Neural progenitor cell (in vitro differentiated cells): ENCODE results near the gene PFDN6. TPM values are rescaled to one million over a fixed set of nuclear protein-coding genes. Genes with fewer than 3 reads are reported as not detected.
"Not testable (repeated sequence)": the region's sequence is repeated elsewhere in the genome, so short reads cannot be mapped to it uniquely, and the experiment has no call there.

Experiments
- DNase-seq: peaks from one replicate; pipeline ENCODE4 v3.0.0-alpha.2; 2016; ENCODE audit warnings: low spot score
- H2AFZ ChIP-seq: fragments of 200-600 bp; sonication (generic); replicated peaks from 2 replicates; pipeline ENCODE4 v1.6.1; 2016; ENCODE audit warnings: antibody characterized with exemption
- H3F3A ChIP-seq: fragments of 200-600 bp; sonication (generic); 2 replicates; pipeline ENCODE4 v1.6.1; 2016; ENCODE audit warnings: antibody characterized with exemption, low read depth
- H3K27ac ChIP-seq: fragments of 200-600 bp; sonication (generic); 2 replicates; pipeline ENCODE4 v1.5.1; 2016; ENCODE audit warnings: mild to moderate bottlenecking
- H3K27me3 ChIP-seq: fragments of 200-600 bp; sonication (generic); 2 replicates; pipeline ENCODE4 v1.6.1; 2016; ENCODE audit warnings: mild to moderate bottlenecking, moderate library complexity
- H3K36me3 ChIP-seq: fragments of 200-600 bp; sonication (generic); 2 replicates; pipeline ENCODE4 v1.5.1; 2016
- H3K4me1 ChIP-seq: fragments of 200-600 bp; sonication (generic); 2 replicates; pipeline ENCODE4 v1.6.1; 2016; ENCODE audit warnings: mixed run types
- H3K4me2 ChIP-seq: fragments of 200-600 bp; sonication (generic); 2 replicates; pipeline ENCODE4 v1.6.1; 2016
- H3K4me3 ChIP-seq: fragments of 200-600 bp; sonication (generic); 2 replicates; pipeline ENCODE4 v1.5.1; 2016
- H3K79me2 ChIP-seq: fragments of 200-600 bp; sonication (generic); 2 replicates; pipeline ENCODE4 v1.6.1; 2016; ENCODE audit warnings: low read depth
- H3K9ac ChIP-seq: fragments of 200-600 bp; sonication (generic); 2 replicates; pipeline ENCODE4 v1.6.1; 2016
- H3K9me3 ChIP-seq: fragments of 200-600 bp; sonication (generic); 2 replicates; pipeline ENCODE4 v1.5.1; 2016; ENCODE audit warnings: low read depth
- H4K20me1 ChIP-seq: fragments of 200-600 bp; sonication (generic); 2 replicates; pipeline ENCODE4 v1.6.1; 2016; ENCODE audit warnings: low read depth
- H3K27ac Mint-ChIP-seq: 3 replicates; pipeline ENCODE4 v1.8.0; 2021; ENCODE audit warnings: mixed read lengths
- H3K27me3 Mint-ChIP-seq: 2 replicates; pipeline ENCODE4 v1.8.0; 2022; ENCODE audit warnings: low read depth, mild to moderate bottlenecking, inconsistent platforms, moderate library complexity, mixed read lengths; ENCODE audit not compliant: insufficient read depth
- H3K36me3 Mint-ChIP-seq: 3 replicates; pipeline ENCODE4 v1.8.0; 2021; ENCODE audit warnings: mixed read lengths
- H3K4me1 Mint-ChIP-seq: 3 replicates; pipeline ENCODE4 v1.8.0; 2021; ENCODE audit warnings: mixed read lengths
- H3K4me3 Mint-ChIP-seq: 3 replicates; pipeline ENCODE4 v1.8.0; 2021; ENCODE audit warnings: mild to moderate bottlenecking, moderate library complexity, mixed read lengths
- H3K9me3 Mint-ChIP-seq: 3 replicates; pipeline ENCODE4 v1.8.0; 2020; ENCODE audit warnings: mixed read lengths
- CTCF ChIP-seq: fragments of 200-600 bp; sonication (generic); IDR thresholded peaks from 2 replicates; pipeline ENCODE4 v1.5.1; 2017; ENCODE audit warnings: antibody characterized with exemption, mild to moderate bottlenecking
- EZH2 ChIP-seq: fragments of 200-600 bp; sonication (generic); IDR thresholded peaks from 2 replicates; pipeline ENCODE4 v1.6.1; 2017; ENCODE audit warnings: antibody characterized with exemption, mild to moderate bottlenecking, moderate library complexity
- EZH2phosphoT487 ChIP-seq: fragments of 200-600 bp; sonication (generic); IDR thresholded peaks from 2 replicates; pipeline ENCODE4 v1.6.1; 2017; ENCODE audit warnings: antibody characterized with exemption
- total RNA-seq: library from RNA; depleted of rRNA; stranded (reverse); fragments of >200 nt; gene quantifications from 2 replicates; pipeline ENCODE4 v1.2.3, GENCODE V29; 2015; ENCODE audit warnings: low replicate concordance

The PFDN6 gene
- total RNA-seq, 1 donor from 2014 or later, result 35.6 TPM

- peaks cover 21% of the 10 kb centered on the region for H3K4me1 Mint-ChIP-seq
- peaks cover 5% of the 10 kb centered on the region for H3K36me3 Mint-ChIP-seq
- no peak overlapping the region for H3K27ac Mint-ChIP-seq
- Histone ChIP-seq H3K79me2 (peaks cover 11% of the 10 kb centered on the region), H3K4me3 (no peak overlapping the region), H3K27ac (no peak overlapping the region), H3K4me1 (peaks cover 16% of the 10 kb centered on the region), H3K27me3 (no peaks in the 10 kb centered on the region), H3K4me2 (no peak overlapping the region), H3K36me3 (no peaks in the 10 kb centered on the region), H2AFZ (no peak overlapping the region), H3K9me3 (no peaks in the 10 kb centered on the region), H3F3A (peaks cover 37% of the 10 kb centered on the region), H3K9ac (no peak overlapping the region), H4K20me1 (peaks cover 38% of the 10 kb centered on the region)
- TF ChIP-seq CTCF (peak; percentile 52), EZH2phosphoT487 (no peak)
- H3K9me3 Mint-ChIP-seq, result no peaks in the 10 kb centered on the region
- peaks cover 5% of the 10 kb centered on the region for H3K27me3 Mint-ChIP-seq
- peak; percentile 56 for DNase-seq
- H3K4me3 Mint-ChIP-seq, result no peak overlapping the region
Observed at GRCh38 chr6:33279971-33280511, 9.4 kb upstream of the PFDN6 start.

GRCh38 chr6:33280539-33280938 is 8.9 kb upstream of the PFDN6 start:
- Histone ChIP-seq H4K20me1 (peaks cover 33% of the 10 kb centered on the region), H3K4me3 (no peak overlapping the region), H3F3A (peaks cover 32% of the 10 kb centered on the region), H3K27ac (no peak overlapping the region), H3K79me2 (peaks cover 6% of the 10 kb centered on the region), H2AFZ (no peak overlapping the region), H3K9me3 (no peaks in the 10 kb centered on the region), H3K27me3 (no peaks in the 10 kb centered on the region), H3K36me3 (no peaks in the 10 kb centered on the region), H3K4me1 (peaks cover 11% of the 10 kb centered on the region), H3K9ac (no peak overlapping the region), H3K4me2 (no peak overlapping the region)
- no peak overlapping the region for H3K27ac Mint-ChIP-seq
- no peak overlapping the region for H3K4me3 Mint-ChIP-seq
- H3K4me1 Mint-ChIP-seq, result peaks cover 16% of the 10 kb centered on the region
- H3K9me3 Mint-ChIP-seq, result no peaks in the 10 kb centered on the region
- peaks cover 5% of the 10 kb centered on the region for H3K27me3 Mint-ChIP-seq
- TF ChIP-seq EZH2 (no peak), EZH2phosphoT487 (no peak), CTCF (no peak)
- DNase-seq, result no peak
- peaks cover 5% of the 10 kb centered on the region for H3K36me3 Mint-ChIP-seq

GRCh38 chr6:33285214-33285613 is 4.2 kb upstream of the PFDN6 start:
- not testable (repeated sequence) for H3K27ac Mint-ChIP-seq, H3K27ac ChIP-seq, DNase-seq

GRCh38 chr6:33286946-33287914 is 2.2 kb upstream of the PFDN6 start:
- no peak overlapping the region for H2AFZ ChIP-seq
- peaks cover 4% of the 10 kb centered on the region for H4K20me1 ChIP-seq
- no peaks in the 10 kb centered on the region for H3K27me3 ChIP-seq
- no peaks in the 10 kb centered on the region for H3K9me3 ChIP-seq
- Mint-ChIP-seq H3K4me3 (peak overlapping the region; percentile 99), H3K27ac (no peak overlapping the region), H3K36me3 (peaks cover 12% of the 10 kb centered on the region), H3K27me3 (peaks cover 5% of the 10 kb centered on the region), H3K4me1 (peaks cover 31% of the 10 kb centered on the region), H3K9me3 (no peaks in the 10 kb centered on the region)
- no peak for TF ChIP-seq CTCF
- no peak for TF ChIP-seq EZH2
- TF ChIP-seq EZH2phosphoT487, result no peak
- H3K36me3 ChIP-seq, result no peaks in the 10 kb centered on the region
- H3K4me1 ChIP-seq, result peaks cover 9% of the 10 kb centered on the region
- H3K4me3 ChIP-seq, result no peak overlapping the region
- peaks cover 29% of the 10 kb centered on the region for H3K79me2 ChIP-seq
- peaks cover 6% of the 10 kb centered on the region for H3F3A ChIP-seq
- H3K27ac ChIP-seq, result no peak overlapping the region
- no peak overlapping the region for H3K4me2 ChIP-seq
- DNase-seq, result no peak
- no peak overlapping the region for H3K9ac ChIP-seq

More at GRCh38 chr6:33285214-33285613, 4.2 kb upstream of the PFDN6 start:
- not testable (repeated sequence) for H3K9me3 Mint-ChIP-seq, H3K36me3 ChIP-seq, H3F3A ChIP-seq, H3K4me3 Mint-ChIP-seq, H3K27me3 Mint-ChIP-seq, H3K4me3 ChIP-seq, H3K4me1 ChIP-seq, H2AFZ ChIP-seq, H3K9me3 ChIP-seq, H3K9ac ChIP-seq, H3K27me3 ChIP-seq, H3K4me2 ChIP-seq, H4K20me1 ChIP-seq
- Mint-ChIP-seq H3K4me1 (peaks cover 21% of the 10 kb centered on the region), H3K36me3 (peaks cover 12% of the 10 kb centered on the region)
- H3K79me2 ChIP-seq, result peaks cover 16% of the 10 kb centered on the region
